Diencephalon (tissue), 1 donor: ENCODE measurements around the gene FAM24B. TPM values are rescaled to one million over a fixed set of nuclear protein-coding genes. Genes with fewer than 3 reads are reported as not detected.

Experiments
- total RNA-seq: library from RNA; depleted of rRNA; stranded (reverse); fragments of >200 nt; gene quantifications from one replicate; pipeline ENCODE4 v1.2.3, GENCODE V29; 2014

The FAM24B gene, protein sequence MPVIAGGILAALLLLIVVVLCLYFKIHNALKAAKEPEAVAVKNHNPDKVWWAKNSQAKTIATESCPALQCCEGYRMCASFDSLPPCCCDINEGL
- total RNA-seq = 6.9 TPM

GRCh38 chr10:122879339-122880273 lies at the start of gene FAM24B:
TSS of gene FAM24B (minus strand) at chr10:122879581. CDS start at chr10:122850515, 29,066 bp downstream.

DNA sequence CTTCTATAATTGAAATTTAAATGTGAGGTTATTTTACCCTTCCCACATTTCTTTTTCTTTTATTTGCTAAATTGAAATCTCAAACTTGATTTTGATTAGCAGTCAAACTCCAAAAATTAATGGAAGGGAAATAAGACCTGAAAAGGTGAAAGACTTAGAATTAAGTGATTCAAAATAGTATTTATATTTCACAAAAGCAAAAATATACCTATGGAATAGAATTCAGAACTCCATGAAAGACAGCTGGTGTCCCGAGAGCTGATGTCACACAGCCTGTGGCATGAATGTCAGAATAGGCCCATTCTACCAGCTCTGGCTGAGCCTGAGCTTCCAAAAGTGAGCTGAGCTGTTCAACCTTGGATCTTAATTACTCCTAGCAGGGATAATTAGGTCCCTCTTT lies 30.9 kb upstream of the FAM24B start, which contains the start of gene FAM24A:
Gene FAM24A (plus strand): TSS at position 301 of the 400 bp plus-strand sequence. CDS start 1,025 bp downstream, outside the sequence.

GRCh38 chr10:122845783-122846332 lies 33.5 kb downstream of the FAM24B start, which contains the start of gene CUZD1:
TSS of gene CUZD1 (minus strand) at chr10:122845857. CDS start at chr10:122845843, 14 bp downstream.

Other genes starting within 250 kb of the FAM24B start
- gene C10orf120, start 179.7 kb downstream of the FAM24B start, total RNA-seq = not detected
- gene CUZD1, start 33.7 kb downstream of the FAM24B start, total RNA-seq = 0.69 TPM
- not detected for gene FAM24A, start 31.0 kb upstream of the FAM24B start, total RNA-seq
- gene C10orf88, start 74.6 kb upstream of the FAM24B start, total RNA-seq = 20.3 TPM
- gene PSTK, start 100.8 kb upstream of the FAM24B start, total RNA-seq = 13.6 TPM
- 10.6 TPM for gene IKZF5, start 129.2 kb upstream of the FAM24B start, total RNA-seq
- 18.7 TPM for gene ACADSB, start 129.4 kb upstream of the FAM24B start, total RNA-seq